GM21390 (cell line): ENCODE results near the gene MRAP.

Source experiments
- ATAC-seq: cut with Tn5 transposase; IDR thresholded peaks from one replicate; pipeline ENCODE4 v1.9.1; 2021; ENCODE audit not compliant: unreplicated experiment

The MRAP gene

DNA sequence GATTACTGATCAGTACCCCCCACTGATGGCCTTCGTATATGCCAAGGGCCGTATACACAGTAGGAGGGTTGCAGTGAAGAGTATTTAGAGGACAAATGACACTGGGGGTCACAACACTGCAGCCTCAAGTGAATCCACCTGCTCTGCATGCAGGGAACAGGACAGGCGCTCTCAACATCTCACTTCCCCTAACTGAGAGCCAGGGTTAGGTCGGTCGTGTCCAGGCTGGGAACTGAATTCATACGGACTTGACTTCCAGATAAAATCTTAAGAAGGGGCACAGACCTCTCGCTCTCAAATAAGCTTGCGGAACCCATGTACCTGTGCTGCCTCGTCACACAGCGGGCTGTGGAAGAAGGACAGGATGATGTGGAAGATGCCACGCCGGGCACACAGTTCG lies 22.8 kb downstream of the MRAP start:
- ATAC-seq, result no peak

- no peak for ATAC-seq
Measured at GRCh38 chr21:32322103-32322502, 23.4 kb downstream of the MRAP start.

- no peak for ATAC-seq
Measured at GRCh38 chr21:32322676-32323075, 24.0 kb downstream of the MRAP start.

DNA sequence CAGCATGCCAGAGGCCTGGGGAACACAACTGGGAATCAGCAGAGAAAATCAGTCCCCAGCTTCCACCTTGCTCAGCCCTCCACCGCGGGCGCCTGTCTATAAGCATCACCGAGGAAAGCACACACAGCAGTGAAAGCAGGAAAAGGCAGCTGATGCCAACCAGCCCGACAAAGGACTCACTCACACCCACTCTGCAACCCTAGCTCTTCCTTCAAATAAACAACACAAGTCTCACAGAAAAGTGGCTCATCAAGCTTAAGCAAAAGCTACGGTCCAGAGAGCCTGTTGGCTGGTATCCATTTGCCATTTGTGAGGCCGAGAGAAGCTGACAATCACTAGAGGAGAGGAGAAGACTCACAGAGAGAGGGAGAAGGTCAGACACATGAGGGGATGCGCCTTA lies 27.1 kb downstream of the MRAP start:
- no peak for ATAC-seq

- ATAC-seq, result no peak
Measured at GRCh38 chr21:32328595-32328994, 29.9 kb downstream of the MRAP start.

- no peak for ATAC-seq
Measured at GRCh38 chr21:32329331-32329730, 30.7 kb downstream of the MRAP start.

DNA sequence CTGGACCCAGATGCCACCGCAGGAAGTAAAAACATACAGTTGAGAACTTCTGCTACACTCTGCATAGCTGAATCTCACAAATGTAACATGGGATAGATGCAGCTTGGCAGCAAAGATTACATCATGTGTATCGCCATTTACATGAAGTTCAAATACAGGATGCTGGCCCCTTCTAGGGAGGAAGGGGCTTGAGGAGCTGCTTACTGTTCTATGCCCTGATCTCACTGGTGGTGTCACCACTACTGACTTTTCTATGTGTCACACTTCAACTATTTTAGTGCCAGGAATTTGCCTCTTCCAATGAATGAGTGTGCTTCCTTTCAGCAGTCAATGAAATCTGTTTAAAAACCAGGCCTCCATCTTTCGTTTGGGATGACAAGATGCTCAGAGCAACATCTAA lies 31.1 kb downstream of the MRAP start:
- ATAC-seq, result no peak

DNA sequence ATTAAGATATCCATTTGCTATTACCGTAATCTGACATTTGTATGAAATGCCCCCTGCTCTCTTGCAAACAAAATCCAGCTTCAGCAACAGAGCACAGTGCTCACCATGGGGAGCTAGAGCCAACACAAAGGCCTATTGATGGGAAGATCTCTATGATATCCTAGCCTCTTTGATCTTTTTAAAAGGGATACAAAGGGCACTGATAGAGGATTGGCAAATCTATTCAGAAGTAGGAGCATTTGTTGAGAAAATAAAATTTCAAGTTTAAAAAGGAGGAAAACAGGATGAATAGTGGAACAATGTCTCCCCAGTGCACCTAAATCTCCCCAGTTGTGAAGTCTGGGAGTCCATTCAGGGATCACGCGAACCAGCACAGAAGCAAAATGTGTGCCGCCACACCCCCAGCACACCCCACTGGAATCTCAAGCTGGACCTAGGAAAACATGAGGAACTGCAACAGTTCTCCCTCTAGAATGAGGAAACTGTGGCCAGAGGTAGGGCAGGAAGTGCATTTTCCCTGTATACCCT lies 32.2 kb downstream of the MRAP start:
- ATAC-seq, result no peak

DNA sequence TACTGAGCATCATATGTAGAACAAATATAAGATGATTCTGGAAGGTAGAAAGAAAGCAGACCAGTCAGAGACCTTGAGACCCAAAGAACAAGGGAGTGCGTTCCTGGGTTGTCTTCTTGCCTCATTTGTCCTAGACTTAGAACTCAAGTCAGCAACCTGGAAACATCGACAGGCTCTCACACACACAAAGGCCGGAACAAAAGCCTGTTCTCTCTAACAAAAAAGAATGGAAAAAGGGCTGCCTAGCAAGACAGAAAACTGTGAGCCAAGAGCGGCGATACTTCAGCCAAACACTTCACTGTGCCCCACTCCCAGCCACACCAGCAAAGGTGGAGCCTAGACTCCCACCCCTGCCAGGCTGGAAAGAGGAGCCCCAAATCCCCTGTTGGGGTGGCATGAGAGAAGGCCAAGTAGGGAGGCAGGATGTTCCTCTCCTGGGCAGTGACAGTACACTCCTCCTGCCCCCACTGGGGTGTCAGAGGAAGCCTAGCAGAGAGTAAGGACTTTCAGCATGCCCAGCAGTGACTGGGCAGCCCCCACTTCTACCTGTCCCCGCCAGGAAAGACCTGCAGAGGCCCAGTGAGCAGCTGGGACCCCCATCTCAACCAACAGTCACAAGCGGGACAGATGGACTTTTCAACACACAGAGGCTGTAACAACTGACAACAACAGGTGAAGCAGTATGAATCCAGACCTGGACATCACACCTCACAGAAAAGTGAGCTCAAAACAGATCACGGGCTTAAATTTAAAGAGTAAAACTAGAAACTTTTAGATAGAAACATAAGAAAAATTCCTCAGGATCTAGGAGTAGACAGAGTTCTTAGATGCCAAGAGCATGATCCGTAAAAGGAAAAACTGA lies 33.0 kb downstream of the MRAP start:
- ATAC-seq, result no peak

- no peak for ATAC-seq
Measured at GRCh38 chr21:32332463-32332951, 33.9 kb downstream of the MRAP start.

- no peak for ATAC-seq
Measured at GRCh38 chr21:32333953-32334673, 35.5 kb downstream of the MRAP start.

DNA sequence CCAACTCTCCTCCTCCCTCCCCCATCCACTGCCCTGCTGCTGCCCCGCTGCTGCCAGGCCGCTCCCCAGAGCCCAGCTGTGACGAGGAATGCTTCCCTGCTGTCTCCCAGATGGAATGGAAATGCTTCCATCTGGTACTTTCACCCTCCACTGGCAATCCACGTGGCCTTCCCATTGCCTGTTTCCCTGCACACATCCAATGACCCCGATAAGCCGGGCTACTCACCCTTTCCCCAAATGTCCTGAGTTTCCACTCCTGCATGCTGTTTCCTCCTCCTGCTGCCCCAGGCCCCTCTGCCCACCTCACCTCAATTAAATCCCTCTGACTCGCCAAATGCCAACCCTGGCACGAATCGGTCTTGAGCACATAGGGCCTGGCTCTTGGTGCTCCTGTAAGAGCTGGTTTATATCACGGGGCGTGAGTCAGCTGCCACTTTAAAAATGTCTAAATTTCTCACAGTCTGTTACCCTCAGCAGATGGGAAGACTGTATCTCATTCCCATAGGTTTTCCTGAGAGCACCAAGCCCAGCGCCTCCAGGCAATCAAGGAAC lies 36.4 kb downstream of the MRAP start:
- ATAC-seq, result no peak

- no peak for ATAC-seq
Measured at GRCh38 chr21:32335601-32336575, 37.2 kb downstream of the MRAP start.

DNA sequence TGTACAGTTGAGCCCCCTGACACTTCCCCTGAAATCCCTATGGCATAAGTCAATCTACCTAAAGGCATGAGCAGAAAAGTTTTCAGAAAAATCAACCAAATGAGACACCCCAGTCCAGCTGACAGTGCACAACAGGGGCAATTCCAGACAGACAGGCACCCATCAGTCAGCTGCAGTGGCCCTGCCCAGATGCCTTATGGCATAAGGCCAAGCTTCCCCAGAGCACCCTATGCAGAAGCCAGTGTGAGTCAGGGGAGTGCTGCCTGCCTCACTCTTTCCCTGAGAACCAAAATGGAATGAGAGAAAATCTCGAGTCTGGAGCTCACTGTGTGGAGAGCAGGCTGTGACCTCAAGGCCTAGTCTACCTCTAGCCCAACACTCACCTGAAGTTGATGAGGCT lies 38.1 kb downstream of the MRAP start:
- ATAC-seq, result no peak

DNA sequence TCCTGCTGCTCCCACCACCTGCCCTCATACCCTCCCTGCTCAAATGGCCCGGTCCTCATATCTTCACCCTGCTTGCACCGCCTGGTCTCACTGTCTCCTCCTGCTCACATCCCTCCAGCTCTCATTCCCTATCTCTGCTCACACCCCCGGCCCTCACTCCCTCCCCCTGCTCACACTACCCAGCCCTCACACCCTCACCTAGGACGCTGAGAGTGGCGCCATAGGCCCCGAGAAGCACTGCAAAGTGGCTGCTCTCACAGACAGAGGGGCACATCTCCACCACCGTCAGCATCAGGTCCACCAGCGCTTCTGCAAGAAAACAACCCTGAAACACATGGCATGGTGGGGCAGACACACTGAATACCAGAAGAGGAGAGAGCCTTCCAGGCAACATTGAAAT lies 38.6 kb downstream of the MRAP start:
- ATAC-seq, result no peak

- ATAC-seq, result no peak
Measured at GRCh38 chr21:32338209-32338921, 39.7 kb downstream of the MRAP start.

DNA sequence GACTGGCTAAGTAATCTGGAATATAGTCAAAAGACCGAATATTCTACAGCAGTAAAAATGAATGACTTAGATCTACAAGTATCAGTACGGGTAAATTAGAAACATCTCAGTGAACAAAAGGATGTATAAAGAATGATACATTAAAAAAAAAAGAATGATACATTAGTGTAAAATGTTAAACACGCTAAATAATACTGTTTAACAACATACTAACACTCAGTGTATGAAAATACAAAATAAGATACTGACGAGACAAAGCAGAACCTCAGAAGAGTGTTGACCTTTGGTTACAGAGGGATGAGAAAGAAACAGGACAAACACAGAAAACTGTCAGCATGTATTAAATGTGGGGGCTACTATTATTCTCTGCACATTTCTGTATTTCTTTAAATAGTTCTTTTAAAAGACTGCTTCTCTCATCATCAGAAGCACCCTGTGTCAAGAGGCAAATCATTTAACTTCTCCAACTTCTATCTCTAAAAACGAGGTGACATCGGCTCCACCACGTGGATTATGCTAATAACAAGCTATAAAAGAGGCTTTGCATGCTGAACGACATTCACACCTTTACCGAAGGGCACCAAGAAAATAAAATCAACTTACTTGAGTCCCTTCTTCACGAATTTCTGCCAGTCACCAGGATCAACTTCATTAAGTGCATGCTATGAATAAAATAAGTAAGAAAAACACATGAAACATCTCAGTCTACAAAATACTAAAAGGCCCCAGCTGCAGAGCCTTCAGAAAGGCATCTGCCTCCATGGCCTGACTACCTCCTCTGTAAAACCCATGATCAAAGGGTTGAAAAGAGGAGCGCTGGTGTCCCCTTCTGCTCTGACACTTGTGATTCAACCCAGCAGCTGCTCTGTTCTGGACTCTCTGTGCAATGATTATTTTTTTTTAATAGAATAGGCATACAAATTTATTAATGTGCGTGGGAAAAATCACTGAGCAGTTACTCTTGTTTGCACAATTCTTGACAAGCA lies 42.5 kb downstream of the MRAP start:
- ATAC-seq, result no peak

- no peak for ATAC-seq
Measured at GRCh38 chr21:32346951-32347350, 48.3 kb downstream of the MRAP start.

- no peak for ATAC-seq
Measured at GRCh38 chr21:32347351-32347750, 48.7 kb downstream of the MRAP start.
